Activated CD4-positive, alpha-beta T cell treated with anti-CD3 and anti-CD28 coated beads, Interleukin-2, amount 50 U/mL, for 16 hours (primary cell): Measurements from ENCODE around the gene ST8SIA1.

Source experiments
- DNase-seq: peaks from one replicate; pipeline ENCODE4 v3.0.0-alpha.2; 2020

ST8SIA1 gene

DNA sequence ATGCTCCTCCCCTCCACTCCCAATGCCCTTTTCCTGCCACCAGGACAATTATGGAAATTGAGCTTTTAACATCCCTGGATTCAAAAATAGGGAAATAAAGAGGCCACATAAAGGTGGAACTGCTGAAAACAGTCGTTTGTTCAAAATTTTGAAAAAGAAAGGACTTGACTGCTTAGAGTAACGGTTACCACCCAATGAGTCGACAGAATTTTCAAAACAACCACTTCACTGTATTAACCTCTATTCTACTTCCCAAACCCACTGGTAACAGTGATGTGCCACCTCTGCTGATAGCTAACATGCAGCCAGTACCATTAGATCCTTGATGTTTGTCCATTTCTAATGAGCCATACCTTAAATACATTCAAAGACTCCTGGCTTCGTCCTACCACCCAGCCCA lies 4.9 kb downstream of the ST8SIA1 start:
- DNase-seq: no peak

- no peak for DNase-seq
These were observed 9.3 kb downstream of the ST8SIA1 start for GRCh38 chr12:22325218-22325617.

GRCh38 chr12:22322091-22322490 lies 12.4 kb downstream of the ST8SIA1 start:
- no peak for DNase-seq

DNA sequence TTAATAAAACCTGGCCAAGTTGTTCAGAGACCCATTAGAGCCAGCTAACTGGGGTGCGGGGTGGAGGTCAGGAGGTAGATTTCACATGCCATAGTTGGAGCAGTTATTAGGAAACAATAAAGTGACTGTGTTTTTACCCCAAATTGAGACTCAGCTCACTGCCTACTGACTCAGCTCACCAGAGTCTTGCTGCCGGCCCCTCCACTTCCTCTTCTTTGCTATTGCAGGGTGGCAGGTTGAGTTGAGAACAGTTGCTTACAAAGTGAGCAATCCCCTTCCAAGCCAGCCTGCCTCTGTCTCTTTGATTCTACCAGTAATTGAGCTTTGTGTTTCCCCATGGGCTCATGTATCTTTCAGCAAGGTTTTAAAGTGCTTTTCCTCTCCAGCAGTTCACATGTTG lies 12.9 kb downstream of the ST8SIA1 start:
- DNase-seq: no peak

- DNase-seq: no peak
These were observed 13.4 kb downstream of the ST8SIA1 start for GRCh38 chr12:22321018-22321605.

DNA sequence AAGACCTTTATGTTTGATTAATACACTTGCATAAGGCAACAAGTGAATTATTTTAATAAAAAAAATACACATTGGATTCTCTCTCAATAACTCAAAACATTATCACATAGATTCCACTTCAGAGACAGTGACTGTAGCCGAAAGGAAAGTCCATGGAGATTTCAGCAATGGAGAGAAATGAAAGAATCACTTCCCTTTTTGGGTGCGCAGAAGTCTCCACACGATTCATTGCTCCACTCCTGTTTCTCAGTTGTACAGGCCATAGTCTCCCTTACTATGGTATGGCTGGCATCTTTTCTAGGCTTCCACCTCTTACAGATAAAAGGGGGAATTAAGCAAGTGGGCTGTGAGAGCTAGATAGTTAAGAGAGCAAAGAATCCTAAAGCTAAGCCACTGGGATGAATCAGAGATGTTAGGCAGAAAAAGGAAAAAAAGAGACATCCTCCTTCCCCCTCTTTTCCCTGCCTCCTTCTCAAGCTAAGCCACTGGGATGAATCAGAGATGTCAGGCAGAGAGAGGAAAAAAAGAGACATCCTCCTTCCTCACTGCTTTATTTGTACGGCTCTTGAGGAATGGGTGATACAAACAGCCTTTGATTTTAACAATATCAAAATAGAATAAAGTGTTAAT lies 16.3 kb downstream of the ST8SIA1 start:
- no peak for DNase-seq

DNA sequence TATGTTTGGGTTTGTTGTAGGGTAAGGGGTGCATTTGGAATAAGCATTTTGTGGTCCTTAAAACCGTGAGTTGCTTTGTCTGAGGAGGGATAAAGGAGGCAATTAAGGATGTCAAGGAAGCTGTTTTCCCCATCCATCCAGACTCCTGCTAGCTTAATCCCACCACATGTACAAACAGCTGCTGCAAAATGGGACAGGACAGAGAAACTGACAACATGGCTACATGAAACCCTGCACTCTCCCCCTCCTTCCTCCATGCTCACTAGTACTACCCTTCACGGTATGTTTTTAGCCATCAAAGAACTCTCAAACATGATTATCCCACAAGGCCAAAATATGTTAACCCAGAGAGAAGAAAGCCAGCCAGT lies 20.6 kb downstream of the ST8SIA1 start:
- DNase-seq: no peak

DNA sequence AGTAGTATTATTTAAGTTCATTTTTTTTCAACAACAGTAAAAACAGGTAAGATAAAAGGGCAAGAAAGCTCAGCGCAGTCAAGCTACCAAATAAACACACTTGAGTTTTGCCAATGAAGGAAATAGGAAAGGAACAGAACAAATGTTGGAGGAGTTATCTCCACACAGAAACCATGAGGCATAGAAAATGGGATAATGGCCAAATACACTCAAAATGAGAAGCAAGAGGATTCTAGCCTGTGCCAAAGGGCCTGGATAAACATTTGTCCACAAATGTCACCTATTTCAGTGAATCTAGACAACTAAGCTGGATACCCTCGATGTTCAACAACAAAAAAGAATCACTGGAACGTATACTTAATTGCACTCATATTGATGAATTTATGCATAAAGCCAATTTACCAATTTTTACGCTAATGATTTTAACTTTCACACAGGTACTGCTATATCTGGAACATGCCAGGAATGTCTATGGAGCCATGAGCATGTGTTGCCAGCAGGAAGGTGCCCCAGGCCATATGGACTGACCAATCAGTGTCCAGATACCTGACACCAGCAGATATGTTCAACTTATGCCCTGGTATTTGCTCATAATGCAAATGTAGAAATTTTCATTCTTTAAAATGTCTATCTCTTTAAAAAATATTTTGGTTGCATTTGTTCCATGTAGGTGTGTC lies 21.1 kb downstream of the ST8SIA1 start:
- DNase-seq: no peak

- DNase-seq: no peak
These were observed 22.2 kb downstream of the ST8SIA1 start for GRCh38 chr12:22312336-22312735.

- no peak for DNase-seq
These were observed 23.8 kb downstream of the ST8SIA1 start for GRCh38 chr12:22310709-22311108.

DNA sequence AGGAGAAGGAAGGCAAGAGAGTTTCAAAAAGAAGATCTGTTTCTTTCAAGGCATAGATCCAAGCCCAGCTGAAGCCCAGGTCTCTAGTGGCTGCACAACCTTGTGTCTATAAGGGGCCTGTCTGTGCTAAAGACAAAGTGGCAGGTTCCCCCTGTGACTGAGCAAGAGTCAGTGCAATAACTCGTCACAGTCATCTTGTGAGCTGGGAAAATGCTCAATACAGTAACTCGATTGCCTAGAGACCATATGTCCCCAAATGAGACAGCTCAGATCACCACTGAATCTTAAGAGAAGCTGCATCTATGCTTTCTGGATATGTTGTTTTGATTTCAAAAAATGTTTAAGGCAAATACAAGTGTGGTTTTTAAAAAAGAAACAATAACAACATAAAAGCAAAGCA lies 24.2 kb downstream of the ST8SIA1 start:
- no peak for DNase-seq

DNA sequence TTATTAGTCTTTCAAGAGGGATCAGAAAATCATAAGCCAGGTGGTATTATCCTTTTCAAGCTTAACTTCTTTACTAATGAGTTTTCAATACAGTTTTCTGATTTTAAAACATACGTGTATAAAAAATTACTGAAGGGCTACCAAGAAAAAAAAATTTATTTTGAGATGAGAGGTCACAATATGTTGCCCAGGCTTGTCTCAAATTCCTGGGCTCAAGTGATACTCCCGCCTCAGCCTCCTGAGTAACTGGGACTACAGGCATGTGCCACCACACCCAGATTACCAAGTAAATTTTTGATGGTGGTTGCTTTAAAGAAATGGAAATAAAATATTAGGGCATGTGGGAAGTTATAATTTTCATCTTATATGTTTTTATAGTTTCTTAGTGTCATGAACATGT lies 26.7 kb downstream of the ST8SIA1 start:
- no peak for DNase-seq

DNA sequence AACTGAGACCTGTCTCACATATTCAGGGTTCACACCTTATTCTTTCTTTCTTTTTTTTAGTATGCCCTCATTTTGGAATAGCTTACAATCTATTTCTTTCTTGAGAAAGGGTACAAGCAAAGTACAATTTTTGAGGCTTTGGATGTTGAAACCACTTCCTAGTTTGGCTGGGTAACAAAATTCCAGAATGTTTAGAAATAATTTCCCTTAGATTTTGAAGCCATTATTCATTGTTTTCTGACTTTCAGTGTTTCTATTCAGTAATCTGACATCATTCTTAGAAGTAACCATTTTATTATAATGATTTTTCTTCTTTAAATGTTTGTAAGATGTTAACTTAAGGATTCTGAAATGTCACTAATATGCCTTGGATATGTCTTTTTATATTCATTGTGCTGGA lies 28.2 kb downstream of the ST8SIA1 start:
- DNase-seq: no peak

DNA sequence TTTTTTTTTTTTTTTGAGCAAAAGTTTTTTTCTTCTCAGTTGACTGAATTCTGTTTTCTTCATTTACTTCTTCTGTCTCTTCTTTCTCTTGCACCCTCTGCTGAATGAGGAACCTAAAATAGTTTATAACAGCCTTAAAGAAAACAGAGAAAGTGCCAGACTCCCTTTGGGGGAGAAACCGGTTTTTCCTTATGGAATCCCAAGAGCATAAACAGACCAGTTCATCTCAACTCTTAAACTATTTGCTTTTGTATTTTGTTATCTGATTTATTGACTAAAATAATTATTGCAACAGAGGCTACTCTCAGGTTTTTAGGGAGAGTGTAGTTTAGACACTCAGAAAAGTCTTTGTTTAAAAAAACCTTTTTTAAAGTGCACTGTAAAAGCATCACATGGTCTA lies 30.2 kb downstream of the ST8SIA1 start:
- DNase-seq: no peak

DNA sequence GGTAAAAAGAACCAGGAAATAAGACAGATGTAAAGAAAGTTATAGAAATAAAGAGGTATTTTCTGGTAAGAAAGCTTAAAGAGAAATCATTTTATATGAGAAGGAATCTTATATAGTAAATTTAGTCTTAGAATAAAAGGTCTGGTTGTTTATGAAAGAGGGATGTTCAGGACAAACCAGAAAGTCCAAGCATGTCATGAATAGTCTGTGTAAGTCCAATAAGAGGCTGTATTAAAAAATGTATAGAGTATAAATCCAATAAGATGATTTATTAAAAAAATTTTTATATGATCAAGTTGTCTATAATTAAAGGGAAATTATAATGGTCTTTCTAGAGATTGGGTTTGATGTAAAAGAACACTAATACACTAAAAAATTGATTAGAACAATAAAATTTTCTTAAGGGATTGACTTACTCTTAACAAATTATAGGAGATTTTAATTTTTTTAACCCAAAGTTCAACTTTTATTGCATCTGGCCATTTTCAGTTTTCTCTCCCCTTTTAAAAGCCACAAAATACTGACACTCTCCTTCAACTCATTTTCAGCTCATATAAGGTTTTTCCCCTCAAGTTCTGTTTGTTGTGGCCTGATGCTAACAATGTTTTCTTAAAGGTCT lies 35.1 kb downstream of the ST8SIA1 start:
- DNase-seq: no peak

DNA sequence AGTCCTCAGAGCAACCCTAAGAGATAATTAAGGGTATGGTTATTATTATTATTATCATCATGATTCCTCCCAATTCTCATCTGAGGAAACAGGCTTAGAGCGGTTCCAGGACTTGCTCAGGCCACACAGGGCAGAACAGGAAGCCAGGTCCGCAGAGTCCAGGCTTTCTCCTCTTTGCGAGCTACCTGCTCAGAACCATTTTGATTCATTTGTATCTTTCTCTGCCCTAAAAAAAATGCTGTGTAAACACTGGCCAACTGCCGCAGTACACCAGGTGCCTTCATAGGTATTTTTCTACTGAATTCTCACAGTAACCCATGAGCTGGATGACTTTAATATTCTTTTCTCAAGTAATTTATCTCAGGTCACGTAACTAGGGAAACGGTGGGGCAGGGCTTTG lies 45.3 kb downstream of the ST8SIA1 start:
- DNase-seq: no peak

GRCh38 chr12:22287776-22288621 lies 46.5 kb downstream of the ST8SIA1 start:
- DNase-seq: peak; percentile 14

- DNase-seq: no peak
These were observed 47.4 kb downstream of the ST8SIA1 start for GRCh38 chr12:22287101-22287500.

DNA sequence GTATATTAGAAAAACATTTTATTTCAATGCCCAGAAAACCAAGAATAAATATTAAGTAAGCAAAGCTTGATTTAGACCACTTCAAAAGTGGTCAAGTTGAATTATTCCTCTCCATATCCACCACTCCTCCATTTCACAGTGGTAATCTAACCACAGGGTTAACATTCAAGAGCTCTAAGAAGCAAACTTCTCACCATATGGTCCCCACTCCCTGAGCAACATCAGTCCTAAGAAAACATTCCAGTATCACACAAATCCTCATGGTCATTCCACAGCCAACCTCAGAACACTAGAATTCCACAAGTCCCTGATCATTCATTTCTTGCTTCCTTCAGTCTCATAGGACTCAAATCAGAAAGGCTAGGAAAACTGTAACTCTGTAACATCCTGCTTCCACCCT lies 47.9 kb downstream of the ST8SIA1 start:
- no peak for DNase-seq

GRCh38 chr12:22285846-22286245 lies 48.7 kb downstream of the ST8SIA1 start:
- DNase-seq: no peak

GRCh38 chr12:22284871-22285270 lies 49.6 kb downstream of the ST8SIA1 start:
- no peak for DNase-seq

GRCh38 chr12:22283508-22283907 lies 51.0 kb downstream of the ST8SIA1 start:
- DNase-seq: no peak

GRCh38 chr12:22283006-22283506 lies 51.5 kb downstream of the ST8SIA1 start:
- DNase-seq: no peak
